Breast epithelium (tissue), 4 donors: Measurements from ENCODE around the gene THSD1. TPM values are rescaled to one million over a fixed set of nuclear protein-coding genes. Genes with fewer than 3 reads are reported as not detected.

ENCODE experiments used
- DNase-seq, 2 donors: peaks; one replicate each; pipeline ENCODE4 v3.0.0-alpha.2; 2019; ENCODE audit warnings: low spot score in 2 of 2
- H3K27ac ChIP-seq, 2 donors: fragments of 200-600 bp; sonication (generic) in 1 of 2; one replicate each; pipeline ENCODE4 v1.5.1; 2016 to 2019; ENCODE audit warnings: mild to moderate bottlenecking in 1 of 2
- H3K27me3 ChIP-seq, 2 donors: fragments of 200-600 bp; sonication (generic) in 1 of 2; one replicate each; pipeline versions ENCODE4 v1.5.1 to v1.6.0; 2017 to 2019; ENCODE audit warnings: control low read depth in 1 of 2, mild to moderate bottlenecking in 1 of 2
- H3K36me3 ChIP-seq: fragments of 200-600 bp; one replicate; pipeline ENCODE4 v1.5.1; 2019
- H3K4me1 ChIP-seq, 2 donors: fragments of 200-600 bp; sonication (generic); one replicate each; pipeline ENCODE4 v1.5.1; 2016 to 2019; ENCODE audit warnings: control low read depth in 1 of 2
- H3K4me3 ChIP-seq, 3 donors: fragments of 200-600 bp; sonication (generic); 1 replicate in 2 of 3; 2 replicates in 1 of 3; pipeline ENCODE4 v1.5.1; 2016 to 2019; ENCODE audit warnings: mild to moderate bottlenecking in 3 of 3, moderate library complexity in 2 of 3
- H3K9me3 ChIP-seq, 2 donors: fragments of 200-600 bp; sonication (generic) in 1 of 2; one replicate each; pipeline ENCODE4 v1.5.1; 2016 to 2019; ENCODE audit warnings: control low read depth in 1 of 2
- CTCF ChIP-seq, 3 donors: fragments of 450-650 bp; IDR thresholded peaks; one replicate each; pipeline ENCODE4 v1.5.1; 2016 to 2017; ENCODE audit warnings: antibody characterized with exemption in 3 of 3, mild to moderate bottlenecking in 3 of 3, moderate library complexity in 3 of 3
- POLR2A ChIP-seq: fragments of 450-650 bp; IDR thresholded peaks from one replicate; pipeline ENCODE4 v1.6.1; 2016; ENCODE audit warnings: antibody characterized with exemption, mild to moderate bottlenecking, moderate library complexity
- POLR2AphosphoS5 ChIP-seq, 3 donors: sonication (generic); formaldehyde crosslinking; IDR thresholded peaks; one replicate each; pipeline ENCODE4 v1.6.1; 2017; ENCODE audit warnings: antibody characterized with exemption in 3 of 3
- intact Hi-C: fragments of 100-400 bp; cut with DNase I; formaldehyde crosslinking; loops from one replicate; pipeline ENCODE4 v1.15.1; 2023; ENCODE audit warnings: low total_unique reads
- total RNA-seq, 3 donors: library from RNA; depleted of rRNA; stranded (reverse); fragments of >200 nt; gene quantifications; one replicate each; pipeline ENCODE4 v1.1.0, GENCODE V29; 2016

THSD1 gene, protein sequence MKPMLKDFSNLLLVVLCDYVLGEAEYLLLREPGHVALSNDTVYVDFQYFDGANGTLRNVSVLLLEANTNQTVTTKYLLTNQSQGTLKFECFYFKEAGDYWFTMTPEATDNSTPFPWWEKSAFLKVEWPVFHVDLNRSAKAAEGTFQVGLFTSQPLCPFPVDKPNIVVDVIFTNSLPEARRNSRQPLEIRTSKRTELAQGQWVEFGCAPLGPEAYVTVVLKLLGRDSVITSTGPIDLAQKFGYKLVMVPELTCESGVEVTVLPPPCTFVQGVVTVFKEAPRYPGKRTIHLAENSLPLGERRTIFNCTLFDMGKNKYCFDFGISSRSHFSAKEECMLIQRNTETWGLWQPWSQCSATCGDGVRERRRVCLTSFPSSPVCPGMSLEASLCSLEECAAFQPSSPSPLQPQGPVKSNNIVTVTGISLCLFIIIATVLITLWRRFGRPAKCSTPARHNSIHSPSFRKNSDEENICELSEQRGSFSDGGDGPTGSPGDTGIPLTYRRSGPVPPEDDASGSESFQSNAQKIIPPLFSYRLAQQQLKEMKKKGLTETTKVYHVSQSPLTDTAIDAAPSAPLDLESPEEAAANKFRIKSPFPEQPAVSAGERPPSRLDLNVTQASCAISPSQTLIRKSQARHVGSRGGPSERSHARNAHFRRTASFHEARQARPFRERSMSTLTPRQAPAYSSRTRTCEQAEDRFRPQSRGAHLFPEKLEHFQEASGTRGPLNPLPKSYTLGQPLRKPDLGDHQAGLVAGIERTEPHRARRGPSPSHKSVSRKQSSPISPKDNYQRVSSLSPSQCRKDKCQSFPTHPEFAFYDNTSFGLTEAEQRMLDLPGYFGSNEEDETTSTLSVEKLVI
- 1 to 10 TPM; 5.8 to 9.8 (median 9.1) TPM for total RNA-seq

- Histone ChIP-seq H3K36me3 (no peaks in the 10 kb centered on the region), H3K9me3 (no peaks in the 10 kb centered on the region), H3K4me1 (no peaks in the 10 kb centered on the region), H3K27ac (peak within 1 kb of the TSS; percentile 62 to 72), H3K4me3 (peak within 1 kb of the TSS; percentile 65 to 72 (median 66)), H3K27me3 (no peaks in the 10 kb centered on the region)
- intact Hi-C loops: no loop called here
- TF ChIP-seq POLR2AphosphoS5 (IDR thresholded peaks at IDR 0.05) (peak in 2 of 3 donors; percentile 28 to 41), CTCF (IDR thresholded peaks at IDR 0.05) (no peak)
- peak in 1 of 2 donors; percentile 39 for DNase-seq
These were observed at the start of gene THSD1 for GRCh38 chr13:52405767-52406494. THSD1 (minus strand) TSS chr13:52406172; CDS start chr13:52402600, 3,572 bp downstream.

DNA sequence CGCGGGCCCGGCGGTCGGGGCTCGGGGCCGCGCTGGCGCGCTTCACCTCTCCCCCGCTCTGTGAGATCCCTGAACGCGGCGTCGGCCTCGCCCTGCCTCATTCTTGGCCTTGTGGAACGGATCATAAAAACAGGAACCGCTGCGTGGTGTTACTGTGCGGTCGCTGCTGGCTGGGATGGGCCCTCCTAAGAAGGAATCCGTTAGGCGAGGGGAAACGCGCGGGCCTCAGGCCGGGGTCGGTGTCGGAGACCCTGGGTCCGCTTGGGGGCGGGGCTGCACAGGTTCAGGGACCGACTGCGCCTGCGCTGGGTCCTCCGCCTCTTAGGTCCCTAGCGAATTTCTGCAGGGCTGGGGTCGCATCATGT lies 49.7 kb upstream of the THSD1 start:
- Histone ChIP-seq H3K9me3 (no peaks in the 10 kb centered on the region), H3K27me3 (no peaks in the 10 kb centered on the region), H3K27ac (peak overlapping the region; percentile 76 to 92), H3K4me3 (peak overlapping the region; percentile 67 to 94 (median 79)), H3K4me1 (no peaks in the 10 kb centered on the region), H3K36me3 (no peaks in the 10 kb centered on the region)
- DNase-seq: peak in 1 of 2 donors; percentile 55
- no peak for TF ChIP-seq CTCF (IDR thresholded peaks at IDR 0.05)
- TF ChIP-seq POLR2A: no peak
- TF ChIP-seq POLR2AphosphoS5 (IDR thresholded peaks at IDR 0.05): no peak
- intact Hi-C loops: no loop called here

GRCh38 chr13:52454820-52455676 lies 49.1 kb upstream of the THSD1 start, which contains the start of gene CKAP2:
CKAP2 (plus strand) TSS chr13:52455478; CDS start chr13:52455557, 79 bp downstream.
- no peaks in the 10 kb centered on the region for H3K4me1 ChIP-seq
- no peaks in the 10 kb centered on the region for H3K27me3 ChIP-seq
- DNase-seq: peak; percentile 91 to 92
- H3K36me3 ChIP-seq: no peaks in the 10 kb centered on the region
- no peaks in the 10 kb centered on the region for H3K9me3 ChIP-seq
- H3K4me3 ChIP-seq: peak within 1 kb of the TSS; percentile 67 to 94 (median 79)
- intact Hi-C loops: no loop called here
- TF ChIP-seq POLR2A (peak; percentile 57), CTCF (IDR thresholded peaks at IDR 0.05) (no peak), POLR2AphosphoS5 (IDR thresholded peaks at IDR 0.05) (peak; percentile 54 to 69 (median 59))
- H3K27ac ChIP-seq: peak within 1 kb of the TSS; percentile 76 to 92

- H3K4me1 ChIP-seq: no peaks in the 10 kb centered on the region
- H3K36me3 ChIP-seq: no peaks in the 10 kb centered on the region
- H3K9me3 ChIP-seq: no peaks in the 10 kb centered on the region
- H3K27me3 ChIP-seq: no peaks in the 10 kb centered on the region
- intact Hi-C loops: no loop called here
- no peak for TF ChIP-seq POLR2A
- peak overlapping the region; percentile 67 to 94 (median 79) for H3K4me3 ChIP-seq
- H3K27ac ChIP-seq: peak overlapping the region; percentile 76 to 92
- DNase-seq: no peak
These were observed 48.5 kb upstream of the THSD1 start for GRCh38 chr13:52454459-52454819.
